ENCODE data around the gene CCDC192.

GRCh38 chr5:127980843-127981242 is 277.7 kb downstream of the CCDC192 start:
- TF ChIP-seq POLR2A (IDR thresholded peaks at IDR 0.05; ENCODE audit: low read depth, low read length) (no peak), TAF1 (IDR thresholded peaks at IDR 0.05; ENCODE audit: low read depth, low read length) (no peak)
